ENCODE data around the gene GRK2. TPM values are rescaled to one million over a fixed set of nuclear protein-coding genes. Genes with fewer than 3 reads are reported as not detected.

The GRK2 gene
- total and polyA plus RNA-seq, 9 of the 15 experiments (the other 6 are each of a cell fraction or from before 2014, with no cell fraction given), result 0.24 to 95.8 (median 56.5) TPM

- TF ChIP-seq ZFP91 (CRISPR knock-in tag; IDR thresholded peaks at IDR 0.05) (no peak), ELK3 (CRISPR knock-in tag; IDR thresholded peaks at IDR 0.05) (no peak), HNRNPK (IDR thresholded peaks at IDR 0.05; ENCODE audit: low read depth, low read length, poor library complexity, severe bottlenecking) (no peak), CREB1 (IDR thresholded peaks at IDR 0.05) (peak; percentile 5; the same call in 1 of the 2 replicates), CREB1 (CRISPR knock-in tag; IDR thresholded peaks at IDR 0.05) (no peak), TEAD4 (IDR thresholded peaks at IDR 0.05; ENCODE audit: low read length) (peak; percentile 46; the same call in 1 of the 2 replicates), TEAD4 (CRISPR knock-in tag; IDR thresholded peaks at IDR 0.05; ENCODE audit: borderline replicate concordance) (no peak), MCM7 (IDR thresholded peaks at IDR 0.05) (no peak), NR4A1 (CRISPR knock-in tag; IDR thresholded peaks at IDR 0.05) (no peak), NR4A1 (tag; IDR thresholded peaks at IDR 0.05) (no peak), NBN (IDR thresholded peaks at IDR 0.05; ENCODE audit: low read depth) (peak; percentile 52; the same call in 1 of the 2 replicates), KDM5B (IDR thresholded peaks at IDR 0.05; ENCODE audit: insufficient replicate concordance, low read depth, low read length) (peak; percentile 55), ZNF77 (CRISPR knock-in tag; IDR thresholded peaks at IDR 0.05) (no peak), RAD21 (CRISPR knock-in tag; conservative IDR thresholded peaks at IDR 0.05 in 1 of 2, IDR thresholded peaks at IDR 0.05 in 1 of 2) (no peak), NFYB (IDR thresholded peaks at IDR 0.05; ENCODE audit: extremely low read depth, insufficient read length) (no peak), MCM2 (IDR thresholded peaks at IDR 0.05; ENCODE audit: low read depth) (no peak), TGIF2 (CRISPR knock-in tag; IDR thresholded peaks at IDR 0.05) (no peak), ZNF507 (tag; conservative IDR thresholded peaks at IDR 0.05) (no peak), E2F8 (IDR thresholded peaks at IDR 0.05; ENCODE audit: low read depth, partially characterized antibody) (no peak), PCBP2 (IDR thresholded peaks at IDR 0.05; ENCODE audit: low read depth, low read length, poor library complexity, severe bottlenecking) (no peak), ZNF655 (CRISPR knock-in tag; IDR thresholded peaks at IDR 0.05) (no peak)
Observed at GRCh38 chr11:67312187-67313021, 46.1 kb downstream of the GRK2 start (continued).

Measured in K562 (cell line).